CD14-positive monocyte (primary cell): Measurements from ENCODE around the gene PSMG3. TPM values are rescaled to one million over a fixed set of nuclear protein-coding genes. Genes with fewer than 3 reads are reported as not detected.
A peak's percentile ranks its signal among the peaks of the same experiment; 100 is the strongest.

Experiments
- DNase-seq, 3 donors: peaks; one replicate each; pipeline ENCODE4 v3.0.0-alpha.2; 2011 to 2022
- H2AFZ ChIP-seq: 2 replicates; pipeline ENCODE4 v1.6.0; 2012; ENCODE audit warnings: mild to moderate bottlenecking, low read depth, low read length, inconsistent platforms; ENCODE audit not compliant: insufficient read depth, poor library complexity, severe bottlenecking
- H3K27ac ChIP-seq, 2 donors: 1 replicate in 1 of 2; 2 replicates in 1 of 2; pipeline ENCODE4 v1.5.1; 2012 to 2013; ENCODE audit warnings: low read length in 2 of 2, control low read depth in 1 of 2, inconsistent platforms in 1 of 2, low read depth in 1 of 2, mild to moderate bottlenecking in 1 of 2
- H3K27me3 ChIP-seq, 2 donors: one replicate each; pipeline versions ENCODE4 v1.6.0 to v1.6.1; 2011 to 2013; ENCODE audit warnings: low read length in 2 of 2; ENCODE audit not compliant: control insufficient read depth in 2 of 2, insufficient read depth in 2 of 2
- H3K36me3 ChIP-seq, 2 donors: replicated peaks in 1 of 2; 1 replicate in 1 of 2; 2 replicates in 1 of 2; pipeline versions ENCODE4 v1.5.1 to v1.6.1; 2012 to 2013; ENCODE audit warnings: low read length in 2 of 2, control low read depth in 1 of 2, inconsistent platforms in 1 of 2, mild to moderate bottlenecking in 1 of 2; ENCODE audit not compliant: insufficient read depth in 2 of 2, control insufficient read depth in 1 of 2
- H3K4me1 ChIP-seq, 2 donors: 1 replicate in 1 of 2; 2 replicates in 1 of 2; pipeline versions ENCODE4 v1.5.1 to v1.6.1; 2012 to 2013; ENCODE audit warnings: low read length in 2 of 2, control low read depth in 1 of 2, inconsistent platforms in 1 of 2, mild to moderate bottlenecking in 1 of 2, moderate library complexity in 1 of 2; ENCODE audit not compliant: insufficient read depth in 2 of 2, control insufficient read depth in 1 of 2
- H3K4me2 ChIP-seq: replicated peaks from 2 replicates; pipeline ENCODE3; 2012; ENCODE audit warnings: low read length, moderate library complexity, mild to moderate bottlenecking; ENCODE audit not compliant: poor library complexity, severe bottlenecking; ENCODE audit errors: extremely low read depth
- H3K4me3 ChIP-seq, 3 experiments: fragments of 200-600 bp in 1 of 3; sonication (generic) in 1 of 3; replicated peaks in 1 of 3; 1 replicate in 2 of 3; 2 replicates in 1 of 3; pipeline ENCODE4 v1.5.1; 2011 to 2013; ENCODE audit warnings: low read length in 3 of 3, mild to moderate bottlenecking in 3 of 3, control low read depth in 2 of 3, low read depth in 2 of 3, inconsistent platforms in 1 of 3, moderate library complexity in 1 of 3
- H3K79me2 ChIP-seq: 2 replicates; pipeline ENCODE4 v1.6.0; 2012; ENCODE audit warnings: mild to moderate bottlenecking, control low read depth, inconsistent platforms, low read length, moderate library complexity; ENCODE audit not compliant: insufficient read depth
- H3K9ac ChIP-seq: 2 replicates; pipeline ENCODE4 v1.6.0; 2017; ENCODE audit warnings: low read length, mild to moderate bottlenecking; ENCODE audit not compliant: insufficient read depth, poor library complexity, severe bottlenecking
- H3K9me3 ChIP-seq, 2 donors: replicated peaks in 1 of 2; 1 replicate in 1 of 2; 2 replicates in 1 of 2; pipeline versions ENCODE4 v1.5.1 to v1.6.1; 2012 to 2013; ENCODE audit warnings: low read length in 2 of 2, control low read depth in 1 of 2; ENCODE audit not compliant: control insufficient read depth in 1 of 2, insufficient read depth in 1 of 2
- H4K20me1 ChIP-seq: 2 replicates; pipeline ENCODE4 v1.6.0; 2012; ENCODE audit warnings: mild to moderate bottlenecking, low read length, control low read depth, moderate library complexity; ENCODE audit not compliant: insufficient read depth
- H3K27ac Mint-ChIP-seq, 7 donors: one replicate each; pipeline ENCODE4 v1.8.0; 2020; ENCODE audit warnings: mild to moderate bottlenecking in 7 of 7, mixed read lengths in 7 of 7, moderate library complexity in 6 of 7, inconsistent platforms in 2 of 7
- H3K27me3 Mint-ChIP-seq, 3 donors: one replicate each; pipeline ENCODE4 v1.8.0; 2021 to 2022; ENCODE audit warnings: low read depth in 3 of 3, mild to moderate bottlenecking in 3 of 3, mixed read lengths in 3 of 3, moderate library complexity in 3 of 3, inconsistent platforms in 1 of 3
- H3K36me3 Mint-ChIP-seq, 2 donors: one replicate each; pipeline ENCODE4 v1.8.0; 2020; ENCODE audit warnings: mixed read lengths in 2 of 2, inconsistent platforms in 1 of 2, mild to moderate bottlenecking in 1 of 2
- H3K4me1 Mint-ChIP-seq: one replicate; pipeline ENCODE4 v1.8.0; 2020; ENCODE audit warnings: mild to moderate bottlenecking, mixed read lengths
- H3K4me3 Mint-ChIP-seq, 2 donors: one replicate each; pipeline ENCODE4 v1.8.0; 2020; ENCODE audit warnings: mild to moderate bottlenecking in 2 of 2, mixed read lengths in 2 of 2, moderate library complexity in 1 of 2
- H3K9me3 Mint-ChIP-seq, 7 donors: one replicate each; pipeline ENCODE4 v1.8.0; 2020 to 2022; ENCODE audit warnings: mixed read lengths in 7 of 7, mild to moderate bottlenecking in 6 of 7, moderate library complexity in 6 of 7, inconsistent platforms in 2 of 7
- WGBS: methylation state at CpG from one replicate; pipeline ENCODE4 v1.1.5; 2013; ENCODE audit warnings: missing lambda C conversion rate; ENCODE audit not compliant: insufficient coverage; 5-methylcytosine and 5-hydroxymethylcytosine counted together
- intact Hi-C, 2 donors: fragments of 100-400 bp; cut with micrococcal nuclease; formaldehyde crosslinking; loops; one replicate each; pipeline versions ENCODE4 v1.15.0 to v1.15.1; 2023
- polyA plus RNA-seq, 3 donors: library from polyadenylated mRNA; depleted of rRNA in 1 of 3; unstranded in 2 of 3; stranded (reverse) in 1 of 3; fragments of 300-500 nt in 2 of 3; fragments of >200 nt in 1 of 3; fragmentation: Illumina TruSeq in 2 of 3; gene quantifications; 1 replicate in 2 of 3; 2 replicates in 1 of 3; pipeline ENCODE4 v1.2.3, GENCODE V29; 2012 to 2021
- TF ChIP-seq, protein P1 (sequence below): fragments of 200-600 bp; IDR thresholded peaks from one replicate; pipeline ENCODE4 v1.8.0; 2022; ENCODE audit warnings: antibody characterized with exemption, mild to moderate bottlenecking

PSMG3 gene
- polyA plus RNA-seq, 3 donors, result 32.6 to 38.8 (median 34.5) TPM

DNA sequence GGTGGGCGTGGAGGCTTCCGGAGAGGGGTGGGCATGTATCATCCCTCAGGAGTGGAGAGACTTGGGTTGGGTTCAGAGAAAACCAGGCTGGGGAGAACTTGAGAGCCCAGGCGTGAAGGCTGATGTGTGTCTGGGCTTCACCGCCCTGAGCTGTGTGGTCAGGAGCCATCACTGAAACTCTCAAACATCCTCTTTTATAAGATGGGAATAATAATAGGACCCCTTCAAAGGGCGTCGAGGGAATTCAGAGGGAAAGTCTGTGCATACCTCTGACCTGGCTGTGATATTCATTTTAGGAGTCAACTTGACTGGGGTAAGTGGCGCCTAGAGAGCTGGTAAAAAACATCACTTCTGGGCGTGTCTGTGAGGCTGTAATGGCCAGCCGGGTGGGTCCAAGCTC is 21.1 kb upstream of the PSMG3 start:
- peaks cover 6 to 15% (median 10%) of the 10 kb centered on the region in 7 donors for H3K9me3 Mint-ChIP-seq
- peaks cover 2 to 20% of the 10 kb centered on the region in 2 donors for H3K27me3 ChIP-seq
- H3K27me3 Mint-ChIP-seq, result peaks cover 31 to 40% (median 36%) of the 10 kb centered on the region in 3 donors
- H3K4me3 Mint-ChIP-seq, result peak overlapping the region in 1 of 2 donors; percentile 42
- no peak overlapping the region for H2AFZ ChIP-seq
- no peaks in the 10 kb centered on the region for H4K20me1 ChIP-seq
- TF ChIP-seq, protein P1, sequence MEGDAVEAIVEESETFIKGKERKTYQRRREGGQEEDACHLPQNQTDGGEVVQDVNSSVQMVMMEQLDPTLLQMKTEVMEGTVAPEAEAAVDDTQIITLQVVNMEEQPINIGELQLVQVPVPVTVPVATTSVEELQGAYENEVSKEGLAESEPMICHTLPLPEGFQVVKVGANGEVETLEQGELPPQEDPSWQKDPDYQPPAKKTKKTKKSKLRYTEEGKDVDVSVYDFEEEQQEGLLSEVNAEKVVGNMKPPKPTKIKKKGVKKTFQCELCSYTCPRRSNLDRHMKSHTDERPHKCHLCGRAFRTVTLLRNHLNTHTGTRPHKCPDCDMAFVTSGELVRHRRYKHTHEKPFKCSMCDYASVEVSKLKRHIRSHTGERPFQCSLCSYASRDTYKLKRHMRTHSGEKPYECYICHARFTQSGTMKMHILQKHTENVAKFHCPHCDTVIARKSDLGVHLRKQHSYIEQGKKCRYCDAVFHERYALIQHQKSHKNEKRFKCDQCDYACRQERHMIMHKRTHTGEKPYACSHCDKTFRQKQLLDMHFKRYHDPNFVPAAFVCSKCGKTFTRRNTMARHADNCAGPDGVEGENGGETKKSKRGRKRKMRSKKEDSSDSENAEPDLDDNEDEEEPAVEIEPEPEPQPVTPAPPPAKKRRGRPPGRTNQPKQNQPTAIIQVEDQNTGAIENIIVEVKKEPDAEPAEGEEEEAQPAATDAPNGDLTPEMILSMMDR, result no peak
- no peaks in the 10 kb centered on the region for H3K4me1 Mint-ChIP-seq
- no peaks in the 10 kb centered on the region for H3K79me2 ChIP-seq
- H3K4me2 ChIP-seq, result no peak overlapping the region
- H3K4me3 ChIP-seq, result no peak overlapping the region
- H3K27ac ChIP-seq, result no peak overlapping the region
- no peak overlapping the region for H3K9ac ChIP-seq
- peak overlapping the region in 1 of 7 donors; percentile 10 for H3K27ac Mint-ChIP-seq
- DNase-seq, result no peak
- 93% methylated on average over 6 of the region's 9 CpGs for WGBS
- H3K9me3 ChIP-seq, result peaks cover 6 to 10% of the 10 kb centered on the region in 2 donors
- no peaks in the 10 kb centered on the region for H3K36me3 Mint-ChIP-seq
- no peaks in the 10 kb centered on the region for H3K36me3 ChIP-seq
- no peaks in the 10 kb centered on the region for H3K4me1 ChIP-seq
- intact Hi-C loops, result no loop called here

DNA sequence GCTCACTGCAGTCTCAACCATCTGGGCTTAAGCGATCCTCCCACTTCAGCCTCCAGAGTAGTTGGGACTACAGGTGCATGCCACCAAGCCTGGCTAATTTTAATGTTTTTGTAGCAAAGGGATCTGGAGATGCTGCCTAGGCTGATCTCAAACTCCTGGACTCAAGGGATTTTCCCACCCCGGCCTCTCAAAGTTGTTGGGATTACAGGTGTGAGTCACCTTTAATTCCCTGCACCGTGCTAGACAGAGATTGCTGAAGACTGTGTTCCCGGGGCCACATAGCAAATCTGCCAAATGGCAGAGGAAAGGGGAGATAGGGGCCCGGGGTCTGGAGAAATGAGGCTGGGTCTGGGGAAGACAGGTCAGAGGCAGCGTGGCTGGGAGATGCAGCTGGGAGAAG is 20.6 kb upstream of the PSMG3 start:
- no peaks in the 10 kb centered on the region for H3K36me3 Mint-ChIP-seq
- H3K4me1 ChIP-seq, result no peaks in the 10 kb centered on the region
- 75% methylated on average over 4 of the region's 6 CpGs for WGBS
- H3K4me3 Mint-ChIP-seq, result peak overlapping the region in 1 of 2 donors; percentile 42
- peaks cover 2 to 20% of the 10 kb centered on the region in 2 donors for H3K27me3 ChIP-seq
- no peak overlapping the region for H3K27ac ChIP-seq
- H3K4me1 Mint-ChIP-seq, result no peaks in the 10 kb centered on the region
- H2AFZ ChIP-seq, result no peak overlapping the region
- H3K9ac ChIP-seq, result no peak overlapping the region
- intact Hi-C loops, result no loop called here
- no peaks in the 10 kb centered on the region for H3K79me2 ChIP-seq
- H3K27ac Mint-ChIP-seq, result no peak overlapping the region
- H3K4me3 ChIP-seq, result no peak overlapping the region
- peaks cover 6 to 10% of the 10 kb centered on the region in 2 donors for H3K9me3 ChIP-seq
- H3K36me3 ChIP-seq, result no peaks in the 10 kb centered on the region
- H3K9me3 Mint-ChIP-seq, result peaks cover 6 to 15% (median 10%) of the 10 kb centered on the region in 7 donors
- TF ChIP-seq, protein P1, result no peak
- no peaks in the 10 kb centered on the region for H4K20me1 ChIP-seq
- H3K4me2 ChIP-seq, result no peak overlapping the region
- DNase-seq, result no peak
- peaks cover 31 to 40% (median 35%) of the 10 kb centered on the region in 3 donors for H3K27me3 Mint-ChIP-seq
